Glutamatergic neuron (in vitro differentiated cells): ENCODE data around the gene SRC. TPM values are rescaled to one million over a fixed set of nuclear protein-coding genes. Genes with fewer than 3 reads are reported as not detected.
A peak's percentile ranks its signal among the peaks of the same experiment; 100 is the strongest.

Source experiments
- DNase-seq: peaks from one replicate; pipeline ENCODE4 v3.0.0; 2022
- H3K27ac Mint-ChIP-seq: one replicate; pipeline ENCODE4 v1.8.0; 2020; ENCODE audit warnings: mild to moderate bottlenecking, mixed read lengths, inconsistent platforms; ENCODE audit not compliant: unreplicated experiment
- H3K27me3 Mint-ChIP-seq: one replicate; pipeline ENCODE4 v1.8.0; 2020; ENCODE audit warnings: mild to moderate bottlenecking, moderate library complexity, mixed read lengths, inconsistent platforms; ENCODE audit not compliant: unreplicated experiment
- H3K36me3 Mint-ChIP-seq: one replicate; pipeline ENCODE4 v1.8.0; 2020; ENCODE audit warnings: mild to moderate bottlenecking, mixed read lengths, inconsistent platforms; ENCODE audit not compliant: unreplicated experiment
- H3K4me1 Mint-ChIP-seq: one replicate; pipeline ENCODE4 v1.8.0; 2020; ENCODE audit warnings: mild to moderate bottlenecking, low read depth, mixed read lengths, inconsistent platforms; ENCODE audit not compliant: unreplicated experiment
- H3K4me3 Mint-ChIP-seq: one replicate; pipeline ENCODE4 v1.8.0; 2020; ENCODE audit warnings: mild to moderate bottlenecking, mixed read lengths, inconsistent platforms; ENCODE audit not compliant: unreplicated experiment
- H3K9me3 Mint-ChIP-seq: one replicate; pipeline ENCODE4 v1.8.0; 2020; ENCODE audit warnings: mild to moderate bottlenecking, moderate library complexity, mixed read lengths, inconsistent platforms; ENCODE audit not compliant: unreplicated experiment
- total RNA-seq: library from RNA; stranded (reverse); fragmentation: NEBNext Ultra II Directional; extraction: Animal tissue kit (Norgen Biotek cat#: 25700); gene quantifications from one replicate; pipeline ENCODE4 v1.2.1, GENCODE V29; 2021; ENCODE audit not compliant: unreplicated experiment
- TF ChIP-seq, protein P1 (sequence below): fragments of 200-600 bp; sonication (generic); IDR thresholded peaks from one replicate; pipeline ENCODE4 v1.5.0; 2021; ENCODE audit not compliant: partially characterized antibody, unreplicated experiment

The SRC gene
- total RNA-seq, 1 donor from 2014 or later: 39.2 TPM

DNA sequence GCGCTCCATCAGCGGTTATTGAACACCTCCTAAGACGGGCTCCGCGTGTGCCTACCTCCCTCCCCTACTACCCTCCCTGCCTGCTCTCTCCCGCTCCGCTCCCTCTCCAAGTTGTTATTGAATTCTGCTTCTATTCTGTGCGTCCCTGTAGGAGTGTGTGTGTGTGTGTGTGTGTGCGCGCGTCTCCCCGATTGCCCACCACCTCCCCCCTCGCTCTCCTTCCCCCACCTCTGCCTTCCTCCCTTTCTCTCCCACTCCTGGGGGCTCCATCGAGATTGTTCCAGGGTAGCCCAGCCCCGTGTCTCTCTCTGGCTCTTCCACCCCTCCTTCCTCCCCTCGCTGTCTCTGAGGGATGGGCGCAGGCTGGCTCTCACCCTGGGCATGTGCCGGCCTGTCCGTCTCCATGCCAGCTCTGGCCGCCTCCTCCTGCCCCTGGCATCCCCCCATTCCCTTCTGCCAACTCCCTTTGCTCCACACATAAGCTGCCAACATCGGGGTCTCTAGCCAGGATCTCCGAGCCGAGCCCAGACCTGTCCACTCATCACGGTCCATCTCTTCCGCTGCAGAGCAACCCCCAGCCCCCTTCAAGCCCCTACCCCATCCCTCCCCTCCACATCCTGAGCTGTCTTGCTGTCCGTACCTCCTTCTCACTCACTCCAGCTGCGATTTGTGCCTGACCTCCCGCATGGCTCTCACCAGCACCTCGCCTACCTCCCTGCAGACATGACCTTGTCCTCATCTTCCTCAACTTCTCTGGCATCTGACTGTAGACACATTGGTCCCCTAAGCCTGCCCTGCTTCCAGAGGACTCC is 68.5 kb downstream of the SRC start:
- Mint-ChIP-seq H3K36me3 (no peaks in the 10 kb centered on the region), H3K27me3 (peaks cover 18% of the 10 kb centered on the region), H3K4me3 (peak overlapping the region; percentile 76), H3K9me3 (peaks cover 12% of the 10 kb centered on the region), H3K27ac (peak overlapping the region; percentile 48), H3K4me1 (peaks cover 33% of the 10 kb centered on the region)
- DNase-seq: no peak
- TF ChIP-seq, protein P1, sequence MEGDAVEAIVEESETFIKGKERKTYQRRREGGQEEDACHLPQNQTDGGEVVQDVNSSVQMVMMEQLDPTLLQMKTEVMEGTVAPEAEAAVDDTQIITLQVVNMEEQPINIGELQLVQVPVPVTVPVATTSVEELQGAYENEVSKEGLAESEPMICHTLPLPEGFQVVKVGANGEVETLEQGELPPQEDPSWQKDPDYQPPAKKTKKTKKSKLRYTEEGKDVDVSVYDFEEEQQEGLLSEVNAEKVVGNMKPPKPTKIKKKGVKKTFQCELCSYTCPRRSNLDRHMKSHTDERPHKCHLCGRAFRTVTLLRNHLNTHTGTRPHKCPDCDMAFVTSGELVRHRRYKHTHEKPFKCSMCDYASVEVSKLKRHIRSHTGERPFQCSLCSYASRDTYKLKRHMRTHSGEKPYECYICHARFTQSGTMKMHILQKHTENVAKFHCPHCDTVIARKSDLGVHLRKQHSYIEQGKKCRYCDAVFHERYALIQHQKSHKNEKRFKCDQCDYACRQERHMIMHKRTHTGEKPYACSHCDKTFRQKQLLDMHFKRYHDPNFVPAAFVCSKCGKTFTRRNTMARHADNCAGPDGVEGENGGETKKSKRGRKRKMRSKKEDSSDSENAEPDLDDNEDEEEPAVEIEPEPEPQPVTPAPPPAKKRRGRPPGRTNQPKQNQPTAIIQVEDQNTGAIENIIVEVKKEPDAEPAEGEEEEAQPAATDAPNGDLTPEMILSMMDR: no peak

DNA sequence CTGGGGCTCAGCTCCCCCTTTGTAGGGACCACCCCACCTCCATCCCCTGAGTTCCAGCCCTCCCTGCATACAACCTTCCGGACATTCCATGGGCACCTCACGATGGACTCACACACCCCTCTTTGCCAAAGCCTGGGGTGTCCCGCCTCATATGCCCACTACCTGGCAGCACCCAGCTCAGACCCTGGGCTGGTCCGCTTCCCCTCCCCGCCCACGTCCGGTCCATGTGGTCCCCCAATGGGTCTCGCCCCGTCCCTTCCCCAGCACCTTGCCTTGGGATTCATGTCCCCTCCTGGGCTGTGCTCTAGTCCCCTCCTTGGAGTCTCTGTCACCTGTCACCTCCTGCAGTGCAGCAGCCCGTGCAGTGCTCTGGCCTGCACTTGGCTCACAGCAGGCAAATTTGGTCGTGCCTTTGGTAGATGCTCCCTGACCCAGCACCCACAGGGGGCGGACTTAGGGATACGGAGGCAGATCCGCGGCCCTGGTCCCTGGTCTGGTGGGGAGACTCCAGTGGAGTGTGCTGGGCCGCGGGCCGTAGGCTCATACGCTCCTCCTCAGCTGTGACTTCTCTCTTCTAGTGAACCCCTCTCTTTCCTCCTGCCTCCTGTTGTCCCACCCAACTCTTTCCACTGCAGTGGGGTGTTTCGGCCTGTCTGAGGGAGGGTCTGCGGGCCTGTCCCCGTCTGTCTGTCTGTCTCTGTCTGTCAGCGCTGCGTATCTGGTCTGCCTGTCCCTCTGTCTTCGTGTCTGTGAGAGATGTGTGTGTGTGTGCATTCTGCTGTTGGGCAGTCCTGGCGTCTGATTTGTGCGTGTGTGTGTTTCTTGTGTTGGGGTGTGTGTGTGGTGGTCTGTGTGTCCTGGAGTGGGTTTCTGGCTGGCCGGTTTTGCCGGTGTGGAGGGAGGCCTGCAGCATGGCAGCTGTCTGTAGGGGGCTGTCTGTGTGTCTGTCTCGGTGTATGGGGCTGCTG is 69.5 kb downstream of the SRC start:
- H3K9me3 Mint-ChIP-seq: peaks cover 6% of the 10 kb centered on the region
- no peaks in the 10 kb centered on the region for H3K36me3 Mint-ChIP-seq
- DNase-seq: no peak
- H3K27me3 Mint-ChIP-seq: peaks cover 8% of the 10 kb centered on the region
- peak overlapping the region; percentile 48 for H3K27ac Mint-ChIP-seq
- peak overlapping the region; percentile 40 for H3K4me3 Mint-ChIP-seq
- peaks cover 29% of the 10 kb centered on the region for H3K4me1 Mint-ChIP-seq
- TF ChIP-seq, protein P1: no peak

DNA sequence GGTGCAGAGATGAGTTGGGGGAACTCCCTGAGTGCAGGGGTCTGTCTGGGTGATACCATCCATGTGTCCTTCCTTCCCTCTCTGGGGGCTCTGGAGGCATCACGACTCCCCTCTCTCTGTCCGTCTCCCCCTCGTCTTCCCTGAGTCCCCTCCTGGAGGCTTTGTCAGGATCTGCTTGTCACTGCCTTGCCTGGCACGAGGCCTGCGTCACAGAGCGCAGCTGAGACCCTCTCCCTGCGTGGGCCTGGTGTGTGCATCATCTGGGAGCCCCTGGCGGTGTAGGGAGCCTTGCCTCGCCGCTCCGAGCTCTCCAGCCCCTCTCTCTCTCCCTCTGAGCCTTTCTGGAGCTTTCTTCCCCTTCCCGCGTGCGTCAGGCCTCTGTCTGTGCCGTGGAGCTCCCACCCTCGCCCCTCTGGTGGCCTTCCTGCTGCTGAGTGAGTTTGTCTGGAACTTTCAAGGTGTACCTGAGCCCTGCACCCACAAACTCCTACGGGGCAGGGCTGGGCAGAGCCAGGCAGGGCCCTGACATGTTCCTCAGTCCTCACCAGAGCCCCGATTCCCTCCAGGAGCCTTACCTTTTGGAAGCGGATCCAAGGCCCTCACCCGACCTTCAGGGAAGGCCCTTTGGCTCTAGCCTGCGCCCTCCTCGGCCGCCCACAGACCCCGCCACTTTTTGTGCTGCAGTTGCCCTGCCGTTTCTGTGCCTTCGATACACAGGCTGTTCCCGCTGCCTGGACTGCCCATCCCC is 70.3 kb downstream of the SRC start:
- no peak for DNase-seq
- Mint-ChIP-seq H3K4me3 (peak overlapping the region; percentile 43), H3K9me3 (peaks cover 10% of the 10 kb centered on the region), H3K4me1 (peaks cover 38% of the 10 kb centered on the region), H3K27ac (peak overlapping the region; percentile 80), H3K36me3 (no peaks in the 10 kb centered on the region), H3K27me3 (peaks cover 10% of the 10 kb centered on the region)
- TF ChIP-seq, protein P1: no peak

DNA sequence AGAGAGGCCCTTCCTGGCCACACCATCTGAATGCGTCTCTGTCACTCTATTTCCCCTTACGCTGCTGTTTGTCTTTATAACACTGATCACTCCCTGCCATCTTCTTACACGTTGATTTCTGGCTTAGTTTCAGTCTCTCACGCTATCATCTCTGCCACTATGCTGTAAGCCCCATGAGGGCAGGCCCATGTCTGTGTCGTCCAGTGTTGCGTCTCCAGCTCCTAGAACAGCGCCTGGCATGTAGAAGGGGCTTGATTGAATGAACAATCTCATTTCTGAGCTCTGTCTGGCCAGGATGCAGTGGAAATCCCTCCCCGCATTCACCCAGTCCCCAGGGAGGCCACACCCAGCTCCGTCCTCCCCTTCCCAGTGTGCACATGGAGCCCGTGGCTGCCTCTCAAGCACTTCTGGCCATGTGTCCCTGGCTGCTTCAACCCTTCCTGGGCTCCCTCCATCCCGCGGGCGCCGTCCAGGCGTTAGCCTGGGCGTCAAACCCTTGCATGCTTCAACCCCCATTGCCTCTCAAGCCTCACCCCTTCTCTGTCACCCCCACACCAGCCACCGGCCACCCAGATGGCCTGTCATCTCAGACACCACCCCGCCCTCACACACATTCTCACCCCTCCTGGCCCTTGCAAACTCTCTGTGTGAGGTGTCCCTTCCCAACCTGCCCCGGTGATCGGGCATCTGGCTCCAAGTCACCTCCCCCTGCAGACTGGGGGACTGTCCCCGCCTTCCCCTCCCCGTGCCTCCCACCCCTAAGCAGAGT is 71.1 kb downstream of the SRC start:
- H3K9me3 Mint-ChIP-seq: peaks cover 12% of the 10 kb centered on the region
- no peaks in the 10 kb centered on the region for H3K36me3 Mint-ChIP-seq
- peak overlapping the region; percentile 35 for H3K4me3 Mint-ChIP-seq
- no peak for DNase-seq
- peaks cover 45% of the 10 kb centered on the region for H3K4me1 Mint-ChIP-seq
- TF ChIP-seq, protein P1: no peak
- peaks cover 14% of the 10 kb centered on the region for H3K27me3 Mint-ChIP-seq
- H3K27ac Mint-ChIP-seq: peak overlapping the region; percentile 80
